Activated T-cell treated with anti-CD3 and anti-CD28 coated beads for 4 hours (primary cell): ENCODE measurements around the gene MYH14.

Experiments
- DNase-seq: peaks from one replicate; pipeline ENCODE4 v3.0.0-alpha.2; 2020

The MYH14 gene

DNA sequence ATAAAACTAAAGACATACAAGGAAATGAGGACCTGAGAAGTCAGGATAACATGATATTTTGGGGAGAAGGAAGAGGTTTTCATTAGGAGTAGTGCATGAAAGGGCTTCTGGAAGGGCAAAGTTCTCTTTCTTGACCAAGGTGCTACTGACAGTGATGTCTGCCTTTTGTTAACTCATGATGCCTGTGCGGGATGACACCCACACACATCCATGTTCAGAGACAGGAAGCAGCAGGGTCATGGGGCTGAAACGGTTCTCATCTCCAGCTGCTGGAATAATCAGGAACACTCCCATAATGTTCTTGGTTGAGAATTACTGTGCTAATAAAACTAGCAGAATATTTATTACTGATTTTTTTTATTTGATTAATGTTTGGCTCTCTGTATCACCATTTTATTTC lies 96.6 kb downstream of the MYH14 start:
- no peak for DNase-seq

DNA sequence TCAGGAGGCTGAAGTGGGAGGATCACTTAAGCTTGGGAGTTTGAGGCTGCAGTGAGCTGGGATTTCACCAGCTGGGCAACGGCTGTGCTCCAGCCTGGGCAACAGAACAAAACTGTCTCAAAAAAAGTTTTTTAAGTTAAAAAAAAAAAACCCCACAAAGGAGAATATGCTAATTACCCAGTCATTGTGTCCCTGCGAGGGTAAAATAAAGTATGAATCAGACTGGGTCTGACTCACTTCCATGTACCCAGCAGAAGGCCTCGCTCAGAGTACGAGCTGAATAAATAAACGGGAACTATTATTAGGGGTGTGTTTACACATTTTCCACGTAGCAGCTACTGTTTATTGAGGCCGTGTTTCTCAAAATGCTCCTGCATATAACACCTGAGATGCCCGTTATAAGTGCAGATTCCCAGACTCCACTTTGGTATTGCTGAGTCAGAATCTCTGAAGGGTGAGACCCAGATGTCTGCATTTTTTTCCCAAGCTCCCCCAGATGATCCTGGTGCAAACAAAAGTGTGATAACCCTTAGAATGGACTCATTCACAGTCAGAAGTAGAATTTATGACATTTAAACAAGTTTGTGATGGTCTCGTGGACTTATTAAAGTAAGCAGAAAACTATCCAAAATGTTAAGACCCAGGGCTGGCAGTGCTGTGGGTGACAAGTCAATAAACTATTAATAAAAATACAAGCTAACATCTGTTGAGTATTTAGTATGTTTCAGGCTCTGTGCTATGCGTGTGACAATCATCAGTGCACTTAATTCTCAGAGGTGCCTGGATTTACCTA lies 97.6 kb downstream of the MYH14 start:
- DNase-seq: no peak

DNA sequence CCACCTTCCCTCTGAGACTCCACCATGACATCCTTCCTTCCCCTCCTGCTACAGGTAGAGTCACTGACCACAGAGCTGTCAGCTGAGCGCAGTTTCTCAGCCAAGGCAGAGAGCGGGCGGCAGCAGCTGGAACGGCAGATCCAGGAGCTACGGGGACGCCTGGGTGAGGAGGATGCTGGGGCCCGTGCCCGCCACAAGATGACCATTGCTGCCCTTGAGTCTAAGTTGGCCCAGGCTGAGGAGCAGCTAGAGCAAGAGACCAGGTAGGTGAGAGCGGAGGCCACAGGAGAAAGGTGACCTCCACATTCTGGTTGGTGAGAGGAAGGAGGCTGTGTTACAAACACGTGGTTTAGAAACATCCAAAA lies 98.2 kb downstream of the MYH14 start:
- no peak for DNase-seq

DNA sequence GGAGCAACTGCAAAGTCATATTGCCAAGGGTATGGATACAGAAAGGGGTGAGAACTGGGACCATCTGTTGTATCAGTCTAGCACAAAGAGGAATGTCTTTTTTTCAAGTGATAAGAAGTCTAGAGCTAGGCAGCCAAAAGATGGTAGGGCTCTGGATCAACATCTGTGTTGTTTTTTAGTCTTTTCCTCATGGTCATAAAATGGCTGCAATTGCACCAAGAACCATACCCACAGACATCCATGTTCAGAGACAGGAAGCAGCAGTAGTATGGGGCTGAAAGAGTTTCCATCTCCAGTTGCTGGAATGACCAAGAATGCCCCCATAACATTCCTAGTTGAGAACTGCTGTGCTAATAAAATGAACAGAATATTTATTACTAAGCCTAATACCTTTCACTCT lies 100.1 kb downstream of the MYH14 start:
- no peak for DNase-seq

DNA sequence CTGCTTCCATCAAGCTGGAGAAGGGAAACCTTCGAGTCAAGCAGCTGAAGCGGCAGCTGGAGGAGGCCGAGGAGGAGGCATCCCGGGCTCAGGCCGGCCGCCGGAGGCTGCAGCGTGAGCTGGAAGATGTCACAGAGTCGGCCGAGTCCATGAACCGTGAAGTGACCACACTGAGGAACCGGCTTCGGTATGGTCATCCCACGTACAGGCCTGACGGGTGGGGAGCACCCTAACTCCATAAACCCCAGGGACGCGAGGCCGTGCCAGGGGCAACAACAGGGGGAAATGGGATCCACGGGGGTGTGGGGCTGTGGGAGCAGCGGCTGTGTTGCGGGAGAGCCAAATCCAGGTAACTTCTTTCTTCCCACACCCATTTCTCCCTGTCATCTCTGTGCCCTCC lies 105.6 kb downstream of the MYH14 start:
- DNase-seq: no peak

DNA sequence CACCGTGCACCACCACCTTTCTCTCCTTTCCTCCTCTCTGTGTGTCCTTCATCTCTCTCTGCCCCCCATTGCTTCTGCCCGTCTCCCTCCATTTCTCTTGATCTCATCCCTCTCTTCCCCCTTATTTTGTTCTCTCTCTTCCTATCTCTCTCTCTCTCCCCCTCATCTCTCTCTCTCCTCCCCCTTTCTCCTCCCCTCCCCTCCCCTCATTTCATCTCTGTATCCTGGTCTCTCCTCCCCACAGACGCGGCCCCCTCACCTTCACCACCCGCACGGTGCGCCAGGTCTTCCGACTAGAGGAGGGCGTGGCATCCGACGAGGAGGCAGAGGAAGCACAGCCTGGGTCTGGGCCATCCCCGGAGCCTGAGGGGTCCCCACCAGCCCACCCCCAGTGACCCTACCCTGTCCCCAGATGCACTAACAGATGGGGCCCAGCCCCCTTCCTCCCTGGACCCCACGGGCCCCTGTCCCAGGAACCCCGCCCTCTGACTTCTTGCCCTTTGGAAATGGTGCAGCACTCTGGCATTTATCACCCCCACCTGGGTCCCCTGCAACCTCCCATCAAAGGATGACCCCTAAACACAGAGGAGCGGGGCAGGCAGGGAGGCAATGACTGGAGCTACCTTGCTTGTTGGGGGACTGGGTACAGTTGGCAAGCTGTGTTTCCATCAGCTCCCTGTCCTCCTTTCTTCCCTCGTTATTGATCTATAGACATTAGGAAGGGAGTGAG lies 106.1 kb downstream of the MYH14 start:
- DNase-seq: no peak

DNA sequence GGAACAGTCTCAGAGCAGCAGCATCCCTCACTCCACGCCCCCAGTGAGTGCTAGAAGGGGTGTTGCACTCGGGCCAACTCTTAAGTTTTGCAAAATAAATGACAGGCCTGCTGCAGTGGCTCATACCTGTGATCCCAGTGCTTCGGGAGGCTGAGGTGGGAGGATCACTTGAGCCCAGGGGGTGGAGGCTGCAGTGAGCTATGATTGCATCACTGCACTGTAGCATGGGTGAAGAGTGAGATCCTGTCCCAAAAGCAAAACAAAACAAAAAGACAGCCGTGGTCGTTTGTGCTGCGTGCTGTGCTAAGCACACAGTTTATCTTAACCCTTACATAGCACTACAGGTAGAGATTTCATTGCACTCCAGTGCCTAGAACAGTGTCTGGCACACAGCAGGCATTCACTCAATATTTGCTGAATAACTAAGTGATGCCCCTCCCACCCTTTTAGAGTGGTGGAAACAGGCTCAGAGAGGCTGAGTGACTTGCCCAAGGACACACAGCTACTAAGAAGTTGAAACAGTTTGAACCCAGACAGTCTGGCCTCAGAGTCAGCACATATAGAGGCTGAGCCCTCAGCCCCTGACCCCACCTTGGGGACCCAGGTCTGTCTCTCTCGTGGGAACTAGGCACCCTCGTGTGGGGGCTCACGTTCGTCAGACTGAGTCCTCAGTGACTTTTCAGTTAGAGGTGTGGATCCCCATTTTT lies 107.5 kb downstream of the MYH14 start:
- DNase-seq: no peak

DNA sequence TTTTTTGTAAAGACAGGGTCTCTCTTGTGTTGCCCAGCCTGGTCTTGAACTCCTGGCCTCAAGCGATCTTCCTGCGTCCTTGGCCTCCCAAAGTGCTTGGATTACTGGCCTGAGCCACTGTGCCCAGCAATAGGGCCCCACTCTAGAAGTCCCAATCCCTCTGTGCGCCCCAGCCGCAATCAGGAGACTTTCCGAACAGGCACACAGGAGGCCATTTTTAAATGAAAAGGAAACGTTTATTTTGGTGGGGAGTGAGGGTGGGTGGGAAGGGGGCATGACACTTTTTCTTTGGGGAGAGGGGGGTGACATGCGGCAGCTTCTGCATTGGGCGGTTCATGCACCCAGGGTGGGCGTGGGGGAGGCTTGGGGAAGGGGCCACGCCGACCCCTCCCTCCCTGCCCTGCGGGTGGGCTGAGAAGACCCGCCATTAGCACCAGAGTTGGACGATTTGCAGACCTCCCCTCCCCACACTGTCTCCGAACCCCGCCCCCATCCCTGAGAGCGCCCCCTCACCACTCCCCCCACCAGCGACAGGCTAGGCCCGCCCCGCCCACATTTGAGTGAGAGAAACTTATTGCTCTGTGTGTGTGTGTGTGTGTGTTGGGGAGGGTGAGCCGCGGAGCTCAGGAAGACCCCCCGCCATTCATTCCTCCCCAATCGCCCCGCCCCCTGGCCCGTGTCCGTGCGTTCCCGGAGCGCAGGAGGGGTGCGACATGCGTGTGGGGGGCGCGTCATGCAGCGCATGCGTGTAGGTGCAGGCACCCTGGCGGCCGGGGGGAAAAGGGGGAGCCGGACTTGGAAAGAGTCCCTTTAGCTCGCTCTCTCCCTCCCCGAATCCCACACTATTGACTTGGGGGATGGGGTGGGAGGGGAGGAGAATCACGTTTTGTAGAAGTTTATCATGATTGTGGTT lies 108.6 kb downstream of the MYH14 start:
- DNase-seq: no peak

DNA sequence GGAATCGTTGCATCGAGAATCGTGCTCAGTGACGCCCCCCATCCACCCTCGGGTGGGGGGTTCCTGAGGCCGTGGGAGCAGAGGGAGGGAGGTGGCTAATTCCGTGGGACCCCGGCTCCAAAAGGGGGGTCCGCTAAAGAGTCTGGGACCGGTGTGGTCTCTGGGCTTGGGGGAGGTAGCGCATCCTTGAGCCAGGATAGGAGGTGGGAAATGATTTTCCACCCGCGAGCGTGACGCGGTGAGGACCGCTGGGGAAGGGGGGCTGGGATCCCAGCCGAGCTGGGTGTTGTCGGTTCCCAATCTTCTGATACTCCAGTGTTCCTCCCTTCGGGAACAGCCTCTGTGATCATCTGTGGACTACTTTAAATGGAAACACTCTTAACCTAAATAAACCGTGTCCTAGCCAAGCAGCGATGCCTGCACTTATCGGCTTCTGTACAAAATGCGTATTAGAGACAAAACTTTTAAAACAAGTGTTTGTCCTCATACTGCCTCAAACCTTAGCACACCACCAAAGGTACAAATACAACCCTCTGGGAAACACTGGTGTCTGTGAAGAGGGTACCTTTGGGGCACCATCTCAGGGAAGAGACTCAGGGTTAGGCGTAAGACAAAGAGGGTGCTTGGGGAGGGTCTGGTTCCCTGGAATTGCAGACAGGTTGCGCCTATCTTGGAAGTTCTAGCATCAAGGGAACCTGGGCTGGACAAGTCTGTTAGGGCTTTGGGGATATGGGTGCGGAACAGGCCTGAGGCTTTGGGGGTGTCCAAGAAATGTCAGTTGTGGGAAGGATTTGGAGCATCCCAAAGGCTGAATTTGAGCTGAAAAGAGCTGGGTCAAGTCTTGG lies 109.8 kb downstream of the MYH14 start:
- DNase-seq: no peak

DNA sequence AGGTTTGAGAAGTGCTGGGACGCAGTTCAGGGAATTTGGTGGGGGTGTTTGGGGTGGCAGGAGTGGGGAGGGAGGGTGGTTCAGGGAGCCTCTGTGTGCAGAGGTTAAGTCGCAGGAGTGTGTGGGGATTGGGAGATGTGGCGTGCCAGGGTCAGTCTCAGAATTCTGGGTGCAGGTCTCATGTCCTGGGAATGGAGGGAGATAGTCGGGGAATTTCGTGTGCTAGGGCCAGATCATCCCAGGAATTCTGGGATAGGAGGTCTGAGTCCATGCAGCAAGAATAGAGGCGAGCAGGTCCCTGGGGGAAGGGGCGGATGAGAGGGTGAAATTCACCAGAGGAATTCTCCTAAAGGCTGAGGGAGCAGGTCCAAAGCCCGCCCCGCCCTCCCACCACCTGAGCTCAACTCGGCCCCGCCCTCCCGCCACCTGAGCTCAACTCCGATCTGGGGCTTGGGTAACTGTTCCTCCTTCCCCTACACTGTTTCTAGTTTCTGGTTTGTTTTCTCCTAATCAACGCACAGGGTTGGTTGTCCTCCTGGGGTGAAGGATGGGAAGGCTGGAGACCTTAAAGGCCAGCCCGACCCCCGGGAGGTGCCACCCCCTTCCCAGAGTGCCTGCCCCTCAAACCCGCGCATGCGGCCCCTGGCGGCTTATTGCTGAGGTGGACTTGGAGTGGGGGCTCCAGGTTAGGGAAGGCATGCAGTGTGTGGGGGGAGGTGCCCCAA lies 110.6 kb downstream of the MYH14 start:
- DNase-seq: no peak

DNA sequence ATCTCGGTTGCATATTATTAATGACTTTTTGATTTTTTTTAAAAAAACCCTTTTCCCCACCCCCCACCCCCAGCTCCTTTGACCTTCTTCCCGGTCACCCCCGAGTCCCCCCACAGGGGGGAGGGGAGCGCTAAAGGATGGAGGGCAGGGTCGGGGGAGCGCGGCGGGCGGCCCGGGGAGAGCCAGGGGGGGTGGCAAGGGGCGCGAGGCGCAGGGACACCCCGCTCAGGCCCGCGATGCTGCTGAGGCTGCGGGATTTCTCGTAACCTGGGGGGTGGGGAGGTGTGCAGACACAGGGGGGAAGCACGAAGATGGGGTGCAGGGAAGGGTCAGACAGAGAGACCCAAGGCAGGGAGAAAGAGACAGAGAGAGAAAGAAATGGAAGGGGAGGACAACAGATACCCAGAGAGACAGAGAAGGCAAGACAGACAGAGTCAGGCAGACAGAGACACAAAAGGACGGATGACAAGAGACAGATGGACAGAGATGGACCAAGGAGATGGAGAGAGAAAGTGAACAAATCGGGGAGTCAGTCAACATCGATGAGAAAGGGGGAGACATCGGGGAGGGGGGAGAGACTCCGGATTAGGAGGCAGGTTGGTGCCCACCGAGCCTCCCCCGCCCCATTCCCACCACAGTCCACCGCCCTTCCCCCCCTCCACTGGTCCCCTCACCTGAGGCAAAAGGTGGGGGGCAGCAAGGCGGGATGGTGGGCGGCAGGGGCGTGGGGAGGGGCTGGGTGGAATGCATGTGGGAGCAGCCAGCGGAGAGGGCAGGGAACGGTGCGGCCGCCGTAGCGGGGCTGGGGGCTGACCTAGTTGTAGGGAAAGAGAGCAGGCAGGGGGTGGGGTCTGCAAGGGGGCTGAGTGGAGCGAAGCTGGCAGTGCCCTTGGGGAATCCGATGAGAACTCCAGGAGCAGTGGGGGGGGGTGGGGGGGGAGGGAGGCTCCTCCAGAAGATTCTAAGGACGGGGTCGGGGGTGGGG lies 111.6 kb downstream of the MYH14 start:
- DNase-seq: no peak

DNA sequence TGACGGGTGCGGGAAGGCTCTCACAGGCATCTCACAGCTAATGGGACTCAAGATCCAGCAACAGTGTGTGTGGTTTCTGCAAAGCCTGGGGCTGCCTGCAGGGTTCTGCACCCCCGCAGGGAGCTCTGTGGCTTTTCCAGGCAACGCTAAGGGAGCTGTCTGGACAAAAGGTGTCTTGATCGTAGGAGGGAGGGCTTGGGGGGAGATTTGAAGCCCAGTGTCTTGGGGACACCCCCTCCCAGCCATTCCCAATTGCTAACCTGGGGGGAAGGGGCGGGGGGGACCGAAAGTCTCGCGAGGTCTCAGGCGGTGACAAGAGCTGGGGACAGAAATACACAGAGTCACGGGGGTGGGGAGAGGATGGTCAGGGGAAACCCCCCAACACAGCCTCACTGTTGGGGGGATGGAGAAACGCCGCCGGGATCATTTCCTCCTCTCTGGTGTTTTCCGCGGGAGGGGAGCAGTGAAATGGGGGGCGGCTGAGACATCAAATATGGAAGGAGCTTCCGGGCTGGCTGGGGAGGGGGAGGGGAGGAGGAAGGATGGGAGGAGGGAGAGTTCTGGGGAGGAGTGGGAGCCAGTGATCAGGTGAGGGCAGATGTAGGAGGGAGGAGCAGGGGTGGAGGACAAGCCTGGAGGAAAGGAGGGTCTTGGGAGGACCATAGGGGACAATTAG lies 112.5 kb downstream of the MYH14 start:
- DNase-seq: no peak

DNA sequence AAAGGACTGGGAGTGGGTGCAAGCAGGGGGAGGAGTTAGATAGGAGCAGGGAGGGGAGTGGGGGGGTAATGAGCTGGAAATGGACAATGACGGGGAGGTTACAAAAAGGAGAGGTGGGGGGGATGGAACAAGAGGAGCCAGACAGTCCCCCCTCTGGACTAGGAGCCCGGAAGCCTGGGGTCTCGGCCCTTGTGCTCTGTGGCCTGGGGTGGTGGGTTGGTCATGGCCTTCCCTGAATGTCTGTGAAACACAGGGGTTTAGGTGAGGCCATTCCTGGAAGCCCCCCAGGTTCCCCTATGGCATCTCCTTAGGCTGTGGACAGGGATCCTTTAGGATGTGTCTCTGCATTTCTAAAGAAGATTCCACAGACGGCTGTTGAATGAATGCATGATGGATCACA lies 113.7 kb downstream of the MYH14 start:
- no peak for DNase-seq

DNA sequence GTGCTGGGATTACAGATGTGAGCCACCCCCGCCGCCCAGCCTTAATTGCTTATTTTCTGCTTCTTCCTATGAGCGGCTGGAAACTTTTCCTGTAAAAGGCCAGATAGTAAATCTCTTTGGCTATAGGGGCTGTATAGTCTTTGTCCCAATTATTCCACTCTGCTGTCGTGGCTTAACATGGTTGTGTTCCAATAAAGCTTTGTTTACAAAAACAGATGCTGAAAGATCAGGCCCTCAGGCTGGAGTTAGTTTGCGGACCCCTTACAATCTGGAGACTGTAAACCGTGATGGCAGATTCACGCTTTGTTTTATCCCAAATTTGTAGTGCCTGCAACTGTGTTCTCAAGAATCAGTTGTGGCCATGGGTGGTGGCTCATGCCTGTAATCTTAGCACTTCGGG lies 115.0 kb downstream of the MYH14 start:
- DNase-seq: no peak

DNA sequence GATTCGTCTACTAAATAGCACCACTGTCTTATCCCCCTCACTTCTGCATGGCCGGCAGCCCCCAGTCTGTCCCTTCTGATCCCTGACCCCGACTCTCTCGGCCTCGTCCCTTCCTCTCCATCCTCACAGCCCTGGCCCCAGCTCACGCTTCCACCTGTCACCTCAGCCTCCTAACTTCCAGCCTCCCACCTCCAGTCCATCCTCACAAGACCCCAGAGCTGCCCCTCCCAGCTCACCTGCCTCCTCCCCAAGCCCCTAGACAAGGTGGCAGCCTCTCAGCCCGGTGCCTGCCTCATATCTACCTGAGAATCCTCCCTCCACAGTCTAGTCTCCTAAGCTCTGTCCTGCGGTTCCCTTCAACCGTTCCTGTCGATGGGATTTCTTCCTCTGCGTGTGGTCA lies 115.7 kb downstream of the MYH14 start:
- no peak for DNase-seq

DNA sequence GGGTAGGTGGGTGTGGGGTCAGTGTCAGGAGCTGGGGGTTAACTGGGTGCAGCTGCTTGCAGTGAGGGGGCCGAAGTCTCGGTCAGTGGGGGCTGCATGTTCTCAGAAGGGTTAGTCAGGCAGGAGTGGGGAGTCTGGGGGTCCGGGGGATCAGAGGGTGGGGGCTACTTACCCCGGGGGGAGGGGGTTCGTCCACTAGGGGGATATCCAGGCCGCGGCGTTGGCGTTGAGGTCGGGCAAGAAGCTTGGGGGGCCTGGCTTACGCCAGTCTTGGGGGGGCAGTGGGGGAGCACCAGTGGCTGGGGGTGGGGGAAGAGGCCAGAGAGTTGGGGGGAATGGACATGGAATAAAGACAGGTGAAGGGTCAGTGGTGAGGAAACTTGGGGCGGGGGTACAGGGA lies 116.6 kb downstream of the MYH14 start:
- DNase-seq: no peak

DNA sequence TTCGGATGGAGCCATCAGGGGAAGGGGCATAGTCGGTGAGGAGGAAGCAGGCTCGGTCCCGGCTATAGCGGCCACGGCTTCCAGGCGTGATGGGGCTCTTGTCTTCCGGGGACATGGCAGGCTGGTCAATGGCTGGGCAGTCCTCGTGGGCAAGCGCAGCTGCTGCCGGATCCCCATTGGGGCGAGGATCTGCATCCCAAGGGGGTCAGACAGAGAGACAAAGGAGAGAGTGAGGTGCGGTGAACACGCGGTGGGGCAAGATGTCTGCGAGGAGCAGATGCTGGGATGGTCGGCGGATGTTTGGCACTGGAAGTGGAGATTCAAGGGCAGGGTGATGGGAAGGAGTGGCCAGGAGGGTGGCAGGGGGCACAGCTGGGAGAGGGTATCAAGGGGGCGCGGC lies 117.2 kb downstream of the MYH14 start:
- no peak for DNase-seq

DNA sequence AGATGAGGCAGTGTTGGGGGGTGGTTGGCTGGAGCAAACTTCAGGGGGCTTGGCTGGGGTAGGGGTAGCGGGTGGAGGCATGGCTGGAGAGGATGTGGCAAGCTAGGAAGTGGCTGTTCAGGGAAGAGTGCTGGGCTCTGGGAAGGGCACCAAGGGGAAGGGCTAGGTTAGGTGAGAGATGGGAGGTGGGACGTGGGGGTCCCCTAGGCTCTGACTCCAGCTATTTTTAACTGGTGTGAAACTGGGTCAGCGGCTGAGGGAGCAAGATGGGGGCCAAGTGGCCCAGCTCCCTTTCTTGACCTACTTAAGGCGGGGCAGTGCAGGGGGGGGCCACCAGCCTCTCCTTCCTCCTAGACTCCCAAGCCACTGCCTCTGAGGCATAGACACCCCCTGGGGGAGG lies 118.4 kb downstream of the MYH14 start:
- DNase-seq: no peak

DNA sequence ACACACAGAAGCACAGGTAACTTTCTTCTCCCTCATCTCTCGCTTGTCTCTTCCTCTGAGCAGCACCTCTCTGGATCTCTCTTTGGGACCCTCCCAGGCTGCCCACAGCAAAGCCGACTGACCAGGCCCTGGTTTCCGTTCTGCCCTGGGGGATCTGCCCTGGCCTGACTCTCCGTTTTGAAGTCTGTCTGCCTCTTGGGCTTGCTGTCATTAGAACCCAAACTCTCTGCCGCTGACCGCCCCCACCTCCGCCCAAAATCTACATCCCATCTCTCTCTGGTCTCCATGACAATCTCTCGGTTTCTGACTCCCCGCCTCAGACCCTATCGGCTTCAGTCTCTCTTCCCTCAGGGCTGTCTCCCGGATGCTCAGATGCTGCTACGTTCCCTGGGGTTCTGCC lies 118.8 kb downstream of the MYH14 start:
- no peak for DNase-seq
